Body of pancreas (tissue), 4 donors: ENCODE data around the gene ELOVL5.

ENCODE experiments used
- CTCF ChIP-seq, 7 experiments: fragments of 450-650 bp in 4 of 7; fragments of 200-600 bp in 3 of 7; sonication (generic) in 3 of 7; IDR thresholded peaks; one replicate each; pipeline ENCODE4 v1.5.1; 2016 to 2019; ENCODE audit warnings: antibody characterized with exemption in 7 of 7
- POLR2A ChIP-seq, 3 donors: fragments of 450-650 bp; IDR thresholded peaks; one replicate each; pipeline ENCODE4 v1.6.1; 2016; ENCODE audit warnings: antibody characterized with exemption in 3 of 3, mild to moderate bottlenecking in 2 of 3

GRCh38 chr6:53395986-53396385, 47.2 kb upstream of the ELOVL5 start:
- TF ChIP-seq POLR2A (IDR thresholded peaks at IDR 0.05): no peak
- TF ChIP-seq CTCF (IDR thresholded peaks at IDR 0.05): no peak
